Activated naive CD4-positive, alpha-beta T cell treated with anti-CD3 and anti-CD28 coated beads, Interleukin-2, amount 50 U/mL, for 16 hours (primary cell): ENCODE data around the gene FMO4.
"Not testable (repeated sequence)": the region's sequence is repeated elsewhere in the genome, so short reads cannot be mapped to it uniquely, and the experiment has no call there.

Experiments used
- DNase-seq: peaks from one replicate; pipeline ENCODE4 v3.0.0-alpha.2; 2020

Gene FMO4, protein sequence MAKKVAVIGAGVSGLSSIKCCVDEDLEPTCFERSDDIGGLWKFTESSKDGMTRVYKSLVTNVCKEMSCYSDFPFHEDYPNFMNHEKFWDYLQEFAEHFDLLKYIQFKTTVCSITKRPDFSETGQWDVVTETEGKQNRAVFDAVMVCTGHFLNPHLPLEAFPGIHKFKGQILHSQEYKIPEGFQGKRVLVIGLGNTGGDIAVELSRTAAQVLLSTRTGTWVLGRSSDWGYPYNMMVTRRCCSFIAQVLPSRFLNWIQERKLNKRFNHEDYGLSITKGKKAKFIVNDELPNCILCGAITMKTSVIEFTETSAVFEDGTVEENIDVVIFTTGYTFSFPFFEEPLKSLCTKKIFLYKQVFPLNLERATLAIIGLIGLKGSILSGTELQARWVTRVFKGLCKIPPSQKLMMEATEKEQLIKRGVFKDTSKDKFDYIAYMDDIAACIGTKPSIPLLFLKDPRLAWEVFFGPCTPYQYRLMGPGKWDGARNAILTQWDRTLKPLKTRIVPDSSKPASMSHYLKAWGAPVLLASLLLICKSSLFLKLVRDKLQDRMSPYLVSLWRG

DNA sequence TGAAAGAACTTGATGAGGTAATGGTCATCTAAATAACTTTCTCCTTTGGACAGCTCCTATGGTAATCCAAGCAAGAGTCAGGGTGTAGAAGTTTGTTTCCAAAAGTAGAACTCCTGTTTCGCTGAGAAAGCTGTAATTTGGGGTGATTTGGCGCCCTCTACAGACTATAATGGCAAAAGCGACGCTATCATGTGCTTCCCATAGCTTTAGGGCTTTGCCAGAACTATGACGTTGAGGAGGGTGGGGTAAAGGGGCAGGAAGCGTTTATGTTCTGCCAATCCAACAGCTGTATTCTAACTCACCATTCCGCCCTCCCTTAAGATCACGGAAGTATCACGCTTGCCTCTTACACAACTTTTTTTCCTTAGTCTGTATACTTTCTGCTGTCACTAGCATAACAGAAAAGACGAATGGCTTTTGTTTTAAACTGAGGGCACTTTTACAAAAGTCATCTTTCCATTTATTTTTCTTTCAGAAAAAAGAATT is at the start of gene FMO4:
Gene FMO4 (plus strand): TSS at position 349 of the 486 bp plus-strand sequence. CDS start 5,643 bp downstream, outside the sequence.
- peak; percentile 79 for DNase-seq

DNA sequence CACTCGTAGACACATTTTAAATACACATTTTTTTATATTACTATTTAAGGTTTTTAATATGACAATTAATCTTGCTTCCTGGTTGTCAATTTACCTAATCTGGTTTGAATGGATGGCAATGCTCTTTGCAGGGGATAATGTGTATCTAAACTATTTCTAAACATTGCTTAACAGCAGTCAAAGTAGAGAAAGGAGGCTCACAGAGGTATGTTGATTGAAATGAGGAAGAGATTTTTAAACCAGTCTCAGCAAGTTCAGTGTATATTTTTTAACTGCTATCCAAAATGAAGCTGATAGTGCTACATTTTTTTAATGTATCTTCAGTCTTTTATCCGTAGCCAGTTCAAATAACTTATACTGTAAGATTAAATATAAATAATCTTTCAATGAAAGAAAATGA is 48.3 kb upstream of the FMO4 start:
- no peak for DNase-seq

- no peak for DNase-seq
These were observed 47.1 kb upstream of the FMO4 start for GRCh38 chr1:171266930-171267329.

DNA sequence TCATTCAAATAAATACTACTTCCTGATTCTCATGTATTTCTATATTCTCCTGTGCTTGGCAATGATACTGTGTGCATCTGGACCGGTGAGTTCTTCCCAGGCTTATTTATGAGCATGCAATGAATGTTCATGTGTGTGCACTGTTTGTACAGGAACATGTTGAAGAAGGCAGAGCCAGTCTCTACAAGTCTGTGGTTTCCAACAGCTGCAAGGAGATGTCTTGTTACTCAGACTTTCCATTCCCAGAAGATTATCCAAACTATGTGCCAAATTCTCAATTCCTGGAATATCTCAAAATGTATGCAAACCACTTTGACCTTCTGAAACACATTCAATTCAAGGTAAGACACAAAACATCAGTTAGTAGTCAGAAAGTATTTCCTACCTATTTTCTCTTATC is 46.6 kb upstream of the FMO4 start:
- DNase-seq = no peak

- DNase-seq = no peak
These were observed 43.2 kb upstream of the FMO4 start for GRCh38 chr1:171270806-171271205.

DNA sequence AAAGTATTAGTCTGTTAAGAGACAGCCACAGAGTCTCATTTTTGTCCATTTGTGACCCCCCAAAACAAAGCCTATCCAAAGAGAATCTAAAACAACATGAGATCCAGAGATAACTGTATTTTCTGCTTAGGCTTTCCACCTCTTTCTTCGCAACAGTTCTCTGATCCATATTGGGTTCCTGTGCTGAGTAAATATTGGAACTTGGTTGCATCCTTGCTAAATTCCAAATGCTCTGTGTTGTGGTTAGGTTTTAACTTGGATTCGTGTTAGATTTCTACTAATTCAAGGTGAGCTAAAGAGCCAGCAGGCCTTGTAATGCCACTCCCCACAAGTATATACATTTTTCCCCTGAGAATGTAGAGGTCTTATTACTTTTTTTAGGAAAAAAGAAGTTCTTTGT is 36.4 kb upstream of the FMO4 start:
- DNase-seq = no peak

GRCh38 chr1:171279234-171279633 is 34.7 kb upstream of the FMO4 start:
- DNase-seq = no peak

- no peak for DNase-seq
These were observed 34.3 kb upstream of the FMO4 start for GRCh38 chr1:171279678-171280077.

DNA sequence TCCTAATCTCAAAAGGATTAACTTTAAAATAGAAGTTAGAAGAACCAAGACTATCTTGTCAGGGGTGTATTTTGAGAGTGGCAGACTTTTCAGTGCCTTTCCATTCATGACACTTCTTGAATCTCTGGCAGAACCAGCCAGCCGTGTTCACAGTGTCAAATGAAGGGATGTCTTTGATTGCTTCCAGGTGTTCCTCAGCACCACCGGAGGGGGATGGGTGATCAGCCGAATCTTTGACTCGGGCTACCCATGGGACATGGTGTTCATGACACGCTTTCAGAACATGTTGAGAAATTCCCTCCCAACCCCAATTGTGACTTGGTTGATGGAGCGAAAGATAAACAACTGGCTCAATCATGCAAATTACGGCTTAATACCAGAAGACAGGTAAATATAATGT is 33.4 kb upstream of the FMO4 start:
- no peak for DNase-seq

GRCh38 chr1:171286032-171286705 is 27.8 kb upstream of the FMO4 start:
- no peak for DNase-seq

- no peak for DNase-seq
These were observed 23.4 kb upstream of the FMO4 start for GRCh38 chr1:171290621-171291020.

- DNase-seq = no peak
These were observed 21.2 kb upstream of the FMO4 start for GRCh38 chr1:171292799-171293198.

GRCh38 chr1:171295383-171295782 is 18.6 kb upstream of the FMO4 start:
- not testable (repeated sequence) for DNase-seq

DNA sequence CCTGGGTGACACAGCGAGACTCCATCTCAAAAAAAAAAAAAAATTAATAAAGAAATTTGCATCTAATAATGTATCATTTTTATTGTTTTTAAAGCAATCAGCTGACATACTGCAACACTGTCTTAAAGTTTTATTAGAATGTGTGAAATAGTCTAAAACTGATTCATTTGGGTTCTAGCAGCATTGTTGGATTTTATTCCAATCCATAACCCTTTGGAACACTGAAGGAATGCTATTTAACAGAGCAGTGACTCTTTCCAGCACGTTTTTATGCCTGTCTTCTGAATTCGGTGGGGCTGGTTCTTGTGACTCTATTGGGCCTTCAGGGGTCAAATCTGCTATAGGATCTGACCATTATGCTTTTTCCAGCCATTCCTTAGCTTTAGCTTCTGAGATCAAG is 18.2 kb upstream of the FMO4 start:
- no peak for DNase-seq

GRCh38 chr1:171296897-171297296 is 17.1 kb upstream of the FMO4 start:
- DNase-seq = no peak

DNA sequence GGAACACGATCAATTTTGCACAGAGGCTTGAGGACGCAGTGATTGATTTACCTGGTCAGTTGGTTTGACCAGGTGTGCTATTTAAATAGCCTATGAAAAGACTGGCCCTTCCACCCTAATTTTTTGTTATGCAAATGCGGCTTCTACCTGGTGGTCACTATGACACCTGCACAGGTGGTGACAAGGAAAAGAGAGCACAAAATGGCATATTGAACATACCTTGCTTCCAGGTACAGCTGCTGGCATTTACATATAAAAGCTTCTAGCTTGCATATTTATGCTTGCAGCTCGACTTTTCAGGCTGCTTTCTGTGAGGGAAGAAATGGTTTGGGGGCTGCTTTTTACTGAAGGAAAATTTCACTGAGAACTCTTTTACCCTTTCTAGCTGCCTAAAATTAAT is 15.3 kb upstream of the FMO4 start:
- DNase-seq = no peak

- DNase-seq = no peak
These were observed 14.6 kb upstream of the FMO4 start for GRCh38 chr1:171299342-171299741.

- DNase-seq = no peak
These were observed 13.6 kb upstream of the FMO4 start for GRCh38 chr1:171300401-171300800.

GRCh38 chr1:171310661-171311087 is 3.3 kb upstream of the FMO4 start:
- no peak for DNase-seq

DNA sequence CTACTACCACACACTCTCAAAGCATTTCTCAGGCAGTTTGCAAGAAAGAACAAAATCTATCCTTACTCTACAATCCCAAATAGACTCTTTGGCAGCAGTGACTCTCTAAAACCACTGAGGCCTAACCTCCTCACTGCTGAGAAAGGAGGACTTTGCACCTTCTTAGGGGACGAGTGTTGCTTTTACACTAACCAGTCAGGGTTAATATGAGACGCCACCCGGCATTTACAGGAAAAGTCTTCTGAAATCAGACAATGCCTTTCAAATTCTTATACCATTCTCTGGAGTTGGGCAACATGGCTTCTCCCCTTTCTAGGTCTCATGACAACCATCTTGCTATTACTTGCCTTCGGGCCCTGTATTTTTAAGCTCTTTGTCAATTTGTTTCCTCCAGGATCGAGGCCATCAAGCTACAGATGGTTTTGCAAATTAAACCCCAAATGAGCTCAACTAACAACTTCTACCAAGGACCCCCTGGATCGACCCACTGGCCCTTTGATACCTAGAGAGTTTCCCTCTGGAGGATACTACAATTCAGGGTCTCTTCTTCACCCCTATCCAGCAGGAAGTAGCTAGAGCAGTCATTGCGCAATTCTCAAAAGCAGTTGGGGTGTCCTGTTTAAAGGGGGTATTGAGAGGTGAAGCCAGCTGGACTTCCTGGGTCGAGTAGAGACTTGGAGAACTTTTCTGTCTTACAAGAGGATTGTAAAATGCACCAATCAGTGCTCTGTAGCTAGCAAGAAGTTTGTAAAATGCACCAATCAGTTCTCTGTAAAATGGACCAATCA is 2.0 kb upstream of the FMO4 start:
- DNase-seq = no peak

DNA sequence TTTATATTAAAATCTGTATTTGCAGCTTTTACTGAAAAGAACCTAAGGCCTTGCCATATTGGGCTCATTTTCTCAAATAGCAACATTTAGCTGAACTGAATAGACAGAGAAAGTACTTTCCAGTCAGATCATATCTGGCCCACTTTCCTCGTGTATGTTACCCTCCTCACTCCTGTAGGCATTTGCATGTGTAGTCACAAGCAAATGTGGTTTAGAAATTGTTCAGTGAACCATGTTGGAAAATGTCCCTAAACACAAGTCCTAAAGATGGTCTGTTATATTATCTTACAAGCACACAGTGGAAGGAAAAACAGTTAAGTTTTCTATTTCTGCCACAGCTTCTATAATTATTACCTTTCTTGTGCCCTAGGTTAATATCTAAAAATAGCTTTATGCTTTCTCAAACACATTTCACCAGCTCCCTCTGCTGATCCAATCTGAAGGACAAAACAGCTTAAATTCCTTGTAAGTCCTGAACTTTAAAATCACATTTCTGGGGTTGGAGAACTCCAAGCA is 606 bp upstream of the FMO4 start:
- DNase-seq = no peak

GRCh38 chr1:171329251-171329650 is 15.3 kb downstream of the FMO4 start:
- DNase-seq = no peak
